ENCODE measurements around the gene RABGEF1.
"Not testable (repeated sequence)": the region's sequence is repeated elsewhere in the genome, so short reads cannot be mapped to it uniquely, and the experiment has no call there.

RABGEF1 gene

GRCh38 chr7:66824041-66824440 lies 83.5 kb downstream of the RABGEF1 start:
- no peak for DNase-seq (ENCODE audit: low spot score)
- TF ChIP-seq, protein P1, sequence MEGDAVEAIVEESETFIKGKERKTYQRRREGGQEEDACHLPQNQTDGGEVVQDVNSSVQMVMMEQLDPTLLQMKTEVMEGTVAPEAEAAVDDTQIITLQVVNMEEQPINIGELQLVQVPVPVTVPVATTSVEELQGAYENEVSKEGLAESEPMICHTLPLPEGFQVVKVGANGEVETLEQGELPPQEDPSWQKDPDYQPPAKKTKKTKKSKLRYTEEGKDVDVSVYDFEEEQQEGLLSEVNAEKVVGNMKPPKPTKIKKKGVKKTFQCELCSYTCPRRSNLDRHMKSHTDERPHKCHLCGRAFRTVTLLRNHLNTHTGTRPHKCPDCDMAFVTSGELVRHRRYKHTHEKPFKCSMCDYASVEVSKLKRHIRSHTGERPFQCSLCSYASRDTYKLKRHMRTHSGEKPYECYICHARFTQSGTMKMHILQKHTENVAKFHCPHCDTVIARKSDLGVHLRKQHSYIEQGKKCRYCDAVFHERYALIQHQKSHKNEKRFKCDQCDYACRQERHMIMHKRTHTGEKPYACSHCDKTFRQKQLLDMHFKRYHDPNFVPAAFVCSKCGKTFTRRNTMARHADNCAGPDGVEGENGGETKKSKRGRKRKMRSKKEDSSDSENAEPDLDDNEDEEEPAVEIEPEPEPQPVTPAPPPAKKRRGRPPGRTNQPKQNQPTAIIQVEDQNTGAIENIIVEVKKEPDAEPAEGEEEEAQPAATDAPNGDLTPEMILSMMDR (IDR thresholded peaks at IDR 0.05; ENCODE audit: extremely low read depth, insufficient read depth, missing control alignments), result no peak
- in situ Hi-C loops (cut with MboI; ENCODE audit: low pct_unique_long_range_greater_than_20kb, low sequenced_read_pairs, unreplicated experiment), result no loop called here

- TF ChIP-seq, protein P1 (IDR thresholded peaks at IDR 0.05; ENCODE audit: extremely low read depth, insufficient read depth, missing control alignments), result peak; percentile 34
- in situ Hi-C loops (cut with MboI; ENCODE audit: low pct_unique_long_range_greater_than_20kb, low sequenced_read_pairs, unreplicated experiment); DNase-seq (ENCODE audit: low spot score): not testable (repeated sequence)
These were observed 85.0 kb downstream of the RABGEF1 start for GRCh38 chr7:66825538-66825937.

DNA sequence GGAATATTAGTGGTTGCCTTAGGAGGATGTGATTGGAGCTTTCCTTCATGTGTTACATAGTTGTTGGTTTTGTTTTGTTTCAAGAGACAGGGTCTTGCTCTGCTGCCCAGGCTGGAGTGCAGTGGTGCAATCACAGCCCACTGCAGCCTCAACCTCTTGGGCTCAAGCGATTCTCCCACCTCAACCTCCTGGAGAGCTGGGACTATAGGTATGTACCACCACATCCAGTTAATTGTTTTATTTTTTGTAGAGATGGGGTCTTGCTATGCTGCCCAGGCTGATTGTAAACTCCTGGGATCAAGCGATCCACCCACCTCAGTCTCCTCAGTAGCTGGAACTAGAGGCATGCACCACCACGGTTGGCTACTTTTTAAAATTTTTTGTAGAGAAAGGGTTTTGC lies 86.1 kb downstream of the RABGEF1 start:
- no peak for DNase-seq (ENCODE audit: low spot score)
- in situ Hi-C loops (cut with MboI; ENCODE audit: low pct_unique_long_range_greater_than_20kb, low sequenced_read_pairs, unreplicated experiment), result no loop called here
- TF ChIP-seq, protein P1 (IDR thresholded peaks at IDR 0.05; ENCODE audit: extremely low read depth, insufficient read depth, missing control alignments), result no peak

DNA sequence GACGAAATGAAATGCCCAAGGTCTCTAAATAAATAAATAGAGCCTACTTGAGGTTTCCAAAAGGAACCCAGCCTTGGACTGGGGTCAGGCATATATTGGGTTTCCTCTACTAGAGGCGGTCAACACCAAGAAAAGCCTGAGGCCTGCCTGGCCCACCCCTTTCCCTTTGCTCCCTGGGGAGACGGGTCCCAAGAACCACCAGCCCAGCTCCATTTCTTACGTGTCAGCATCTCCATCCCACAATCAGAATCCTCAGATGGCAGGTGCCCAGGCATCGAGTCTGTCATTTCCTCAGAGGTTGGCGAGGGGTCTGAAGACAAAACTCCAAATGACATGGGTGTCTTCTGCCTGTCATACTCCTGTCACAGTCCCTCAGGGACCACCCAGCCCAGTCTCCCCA lies 90.4 kb downstream of the RABGEF1 start:
- DNase-seq (ENCODE audit: low spot score); in situ Hi-C loops (cut with MboI; ENCODE audit: low pct_unique_long_range_greater_than_20kb, low sequenced_read_pairs, unreplicated experiment): not testable (repeated sequence)

- TF ChIP-seq, protein P1 (IDR thresholded peaks at IDR 0.05; ENCODE audit: extremely low read depth, insufficient read depth, missing control alignments), result no peak
- DNase-seq (ENCODE audit: low spot score), result no peak
- in situ Hi-C loops (cut with MboI; ENCODE audit: low pct_unique_long_range_greater_than_20kb, low sequenced_read_pairs, unreplicated experiment), result no loop called here
These were observed 92.2 kb downstream of the RABGEF1 start for GRCh38 chr7:66832531-66833351.

GRCh38 chr7:66837007-66837406 lies 96.5 kb downstream of the RABGEF1 start:
- DNase-seq (ENCODE audit: low spot score), result no peak
- in situ Hi-C loops (cut with MboI; ENCODE audit: low pct_unique_long_range_greater_than_20kb, low sequenced_read_pairs, unreplicated experiment), result no loop called here
- TF ChIP-seq, protein P1 (IDR thresholded peaks at IDR 0.05; ENCODE audit: extremely low read depth, insufficient read depth, missing control alignments), result peak; percentile 46

DNA sequence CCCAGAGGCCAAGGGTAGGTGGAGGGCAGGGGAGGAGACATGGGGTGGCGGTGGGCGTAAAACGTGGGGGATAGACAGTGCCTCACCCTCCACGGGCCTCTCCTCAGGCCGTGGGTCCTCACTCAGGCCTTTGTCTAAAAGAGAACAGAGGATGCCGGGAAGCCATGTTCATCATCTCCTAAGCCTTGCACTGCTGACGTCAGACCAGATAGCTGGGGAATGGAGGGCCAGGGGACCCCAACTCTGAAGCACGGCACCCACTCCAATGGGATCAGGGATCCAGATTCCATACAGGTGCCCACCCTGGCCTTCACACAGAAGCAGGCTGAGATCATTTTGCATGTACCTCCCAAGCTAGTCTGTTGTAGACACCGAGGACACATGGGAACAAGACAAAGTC lies 97.1 kb downstream of the RABGEF1 start:
- in situ Hi-C loops (cut with MboI; ENCODE audit: low pct_unique_long_range_greater_than_20kb, low sequenced_read_pairs, unreplicated experiment), result no loop called here
- TF ChIP-seq, protein P1 (IDR thresholded peaks at IDR 0.05; ENCODE audit: extremely low read depth, insufficient read depth, missing control alignments), result no peak
- no peak for DNase-seq (ENCODE audit: low spot score)
